Measurements from ENCODE around the gene KNL1. TPM values are rescaled to one million over a fixed set of nuclear protein-coding genes. Genes with fewer than 3 reads are reported as not detected.
A peak's percentile ranks its signal among the peaks of the same experiment; 100 is the strongest.

The KNL1 gene
- total RNA-seq = 3.2 and 3.8 TPM in 2 replicates

DNA sequence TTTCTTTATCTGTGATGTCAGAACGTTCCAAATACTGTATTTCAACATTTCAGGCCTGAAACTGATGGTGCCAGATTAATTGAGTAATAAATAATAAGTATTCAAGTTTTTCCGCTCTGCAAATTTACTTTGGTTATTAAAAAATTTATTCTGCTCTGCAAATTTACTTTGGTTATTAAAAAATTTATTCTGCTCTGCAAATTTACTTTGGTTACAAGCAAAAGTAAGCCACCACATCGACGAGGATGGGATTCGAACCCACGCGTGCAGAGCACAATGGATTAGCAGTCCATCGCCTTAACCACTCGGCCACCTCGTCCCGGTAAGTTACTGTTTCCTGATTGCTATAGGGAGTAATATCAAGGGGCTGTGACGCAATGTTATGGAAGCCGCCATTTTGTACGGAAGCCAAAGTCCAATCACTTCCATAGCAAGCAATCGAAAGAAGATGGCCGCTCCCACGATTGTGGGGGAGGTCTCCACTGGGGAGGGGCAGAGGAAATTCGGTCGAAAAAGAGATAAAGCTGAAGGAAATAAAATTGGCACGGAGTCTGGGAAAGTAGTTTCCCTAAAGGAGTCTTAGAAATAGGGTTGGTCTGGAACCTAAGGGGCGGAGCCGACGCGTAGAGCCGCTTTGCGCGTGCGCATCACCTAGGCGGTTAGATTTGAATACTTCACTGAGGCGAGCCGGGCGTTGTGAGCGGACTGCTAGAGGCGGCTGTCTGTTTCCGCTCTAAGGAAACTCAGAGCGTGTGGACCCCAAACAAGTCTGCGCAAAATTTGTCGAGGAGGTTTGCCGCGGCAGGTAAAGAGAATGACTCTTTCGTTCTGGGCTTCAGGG lies at the start of gene KNL1:
Gene KNL1, plus strand, starts transcription at position 662 of the 841 bp plus-strand sequence. CDS start 8,683 bp downstream, outside the sequence.
- no peaks in the 10 kb centered on the region for H3K36me3 ChIP-seq (ENCODE audit: control insufficient read depth, insufficient read depth, low read length)
- peak; percentile 75 for DNase-seq (ENCODE audit: low read depth)
- H3K4me3 ChIP-seq (ENCODE audit: low read depth, low read length) = peak within 1 kb of the TSS; percentile 64
- no peak for TF ChIP-seq CTCF (IDR thresholded peaks at IDR 0.05; ENCODE audit: insufficient read depth, low read length, poor library complexity, severe bottlenecking)
- no peaks in the 10 kb centered on the region for H3K27me3 ChIP-seq (ENCODE audit: control insufficient read depth, insufficient read depth, low read length)

- H3K4me3 ChIP-seq (ENCODE audit: low read depth, low read length) = no peak overlapping the region
- no peak for DNase-seq (ENCODE audit: low read depth)
- no peak for TF ChIP-seq CTCF (IDR thresholded peaks at IDR 0.05; ENCODE audit: insufficient read depth, low read length, poor library complexity, severe bottlenecking)
- no peaks in the 10 kb centered on the region for H3K27me3 ChIP-seq (ENCODE audit: control insufficient read depth, insufficient read depth, low read length)
- no peaks in the 10 kb centered on the region for H3K36me3 ChIP-seq (ENCODE audit: control insufficient read depth, insufficient read depth, low read length)
Observed at GRCh38 chr15:40545457-40545856, 48.6 kb upstream of the KNL1 start.

DNA sequence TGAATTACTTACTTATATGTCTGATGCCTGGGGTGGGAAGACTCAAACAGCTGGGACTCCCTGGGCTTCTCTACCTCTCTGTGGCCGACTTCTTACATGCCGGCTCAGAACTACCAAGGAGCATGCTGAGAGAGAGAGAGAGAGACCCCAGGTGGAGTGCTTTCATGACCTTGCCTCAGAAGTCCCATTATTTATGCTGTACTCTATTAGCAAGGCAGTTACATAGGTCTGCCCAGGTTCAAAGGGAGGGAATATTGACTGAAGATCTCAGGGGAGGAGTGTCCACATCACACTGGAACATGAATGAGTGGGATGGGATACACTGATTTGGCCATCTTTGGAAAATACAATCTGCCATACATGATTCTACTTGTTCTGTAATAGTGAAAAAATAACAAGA lies 45.4 kb upstream of the KNL1 start:
- TF ChIP-seq CTCF (IDR thresholded peaks at IDR 0.05; ENCODE audit: insufficient read depth, low read length, poor library complexity, severe bottlenecking) = no peak
- DNase-seq (ENCODE audit: low read depth) = no peak
- no peaks in the 10 kb centered on the region for H3K36me3 ChIP-seq (ENCODE audit: control insufficient read depth, insufficient read depth, low read length)
- H3K27me3 ChIP-seq (ENCODE audit: control insufficient read depth, insufficient read depth, low read length) = no peaks in the 10 kb centered on the region
- H3K4me3 ChIP-seq (ENCODE audit: low read depth, low read length) = no peak overlapping the region

GRCh38 chr15:40549894-40550293 lies 44.2 kb upstream of the KNL1 start:
- Histone ChIP-seq H3K27me3 (ENCODE audit: control insufficient read depth, insufficient read depth, low read length) (no peaks in the 10 kb centered on the region), H3K36me3 (ENCODE audit: control insufficient read depth, insufficient read depth, low read length) (no peaks in the 10 kb centered on the region), H3K4me3 (ENCODE audit: low read depth, low read length) (no peak overlapping the region)
- no peak for DNase-seq (ENCODE audit: low read depth)
- no peak for TF ChIP-seq CTCF (IDR thresholded peaks at IDR 0.05; ENCODE audit: insufficient read depth, low read length, poor library complexity, severe bottlenecking)

DNA sequence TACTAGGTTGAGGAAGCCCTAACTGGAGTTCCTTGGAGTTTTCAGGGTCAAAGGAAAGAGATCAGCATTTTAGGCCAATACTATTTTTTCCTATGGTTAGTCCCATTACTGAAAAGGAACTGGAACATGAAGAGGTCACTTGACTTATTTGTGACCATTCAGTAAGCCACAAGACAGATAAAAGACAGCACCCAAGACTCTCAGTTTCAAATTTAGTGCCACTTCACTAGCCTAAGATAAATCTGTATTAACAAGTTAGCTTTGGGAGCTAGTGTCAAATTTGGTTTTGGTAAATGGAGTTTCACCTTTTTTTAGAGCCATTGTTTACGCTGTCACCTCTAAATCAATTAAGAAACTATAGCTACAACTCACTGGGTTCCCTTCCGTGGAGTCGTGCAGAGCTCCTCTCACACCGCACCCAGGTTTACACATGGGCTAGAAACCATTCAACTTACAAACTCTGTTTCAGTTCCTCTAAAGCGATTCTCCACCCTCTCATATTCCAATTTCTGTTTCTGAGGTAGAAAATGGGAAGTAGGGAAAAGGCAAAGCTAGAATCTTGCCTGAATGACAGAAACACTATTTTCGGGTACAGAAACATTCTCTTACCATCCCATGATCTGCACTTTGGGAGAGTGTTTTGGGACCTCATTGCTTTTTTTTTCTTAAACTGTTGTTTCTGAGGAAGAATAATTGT lies 43.6 kb upstream of the KNL1 start:
- H3K27me3 ChIP-seq (ENCODE audit: control insufficient read depth, insufficient read depth, low read length) = no peaks in the 10 kb centered on the region
- H3K4me3 ChIP-seq (ENCODE audit: low read depth, low read length) = no peak overlapping the region
- no peak for DNase-seq (ENCODE audit: low read depth)
- no peaks in the 10 kb centered on the region for H3K36me3 ChIP-seq (ENCODE audit: control insufficient read depth, insufficient read depth, low read length)
- TF ChIP-seq CTCF (IDR thresholded peaks at IDR 0.05; ENCODE audit: insufficient read depth, low read length, poor library complexity, severe bottlenecking) = no peak
